GM12878 (cell line): ENCODE data around the gene COMMD7. TPM values are rescaled to one million over a fixed set of nuclear protein-coding genes. Genes with fewer than 3 reads are reported as not detected.

Experiments
- ATAC-seq: fragments of 200-7000 bp; cut with Tn5 transposase; 3 replicates; pipeline ENCODE4 v1.9.1; 2020; ENCODE audit warnings: mild to moderate bottlenecking, moderate library complexity
- BruUV-seq: library from RNA; stranded (reverse); fragments of 400-500 nt; replicated peaks from 2 replicates; lab custom pipeline; 2021; lab: Mats Ljungman, UMichigan
- CTCF ChIA-PET: fragments of 300-600 bp; sonication (Branson Sonifier 250); formaldehyde crosslinking; extraction: SDS; loops from one replicate; lab custom pipeline; 2021; ENCODE audit warnings: inconsistent platforms; lab: Yijun Ruan, JAX
- POLR2A ChIA-PET: fragments of 350-600 bp; formaldehyde crosslinking; extraction: SDS; loops from one replicate; lab custom pipeline; 2021; ENCODE audit warnings: inconsistent platforms; lab: Charles Lee
- RAD21 ChIA-PET: fragments of 300-600 bp; sonication (Branson Sonifier 250); formaldehyde crosslinking; loops from one replicate; lab custom pipeline; 2023; ENCODE audit warnings: antibody characterized with exemption; ENCODE audit not compliant: unreplicated experiment; lab: Charles Lee
- SMC1A ChIA-PET: fragments of 300-600 bp; sonication (Branson Sonifier 250); formaldehyde crosslinking; loops from one replicate; lab custom pipeline; 2023; ENCODE audit not compliant: unreplicated experiment, uncharacterized antibody; lab: Charles Lee
- DNase-seq: peaks from one replicate; pipeline ENCODE4 v3.0.0-alpha.2; 2011; ENCODE audit warnings: low read depth, low spot score
- FAIRE-seq: peaks from 3 replicates; lab custom pipeline; 2011; peaks lifted over from hg19 to GRCh38; lab: Jason Lieb, UNC
- H2AFZ ChIP-seq: 2 replicates; pipeline ENCODE4 v1.6.0; 2011; ENCODE audit warnings: low read depth, low read length, control low read depth; ENCODE audit not compliant: control insufficient read depth
- H3K27ac ChIP-seq: 2 replicates; pipeline ENCODE4 v1.5.1; 2011; ENCODE audit warnings: control low read depth; ENCODE audit not compliant: control insufficient read depth, insufficient read depth
- H3K27me3 ChIP-seq, 2 experiments: replicated peaks in 1 of 2; 2 replicates each; pipeline versions ENCODE4 v1.6.0 to v1.6.1; 2011; ENCODE audit warnings: low read length in 1 of 2; ENCODE audit not compliant: control insufficient read depth in 2 of 2, insufficient read depth in 2 of 2
- H3K36me3 ChIP-seq, 2 experiments: 2 replicates each; pipeline ENCODE4 v1.5.1; 2011; ENCODE audit warnings: low read length in 1 of 2; ENCODE audit not compliant: control insufficient read depth in 2 of 2, insufficient read depth in 2 of 2
- H3K4me1 ChIP-seq: 2 replicates; pipeline ENCODE4 v1.6.1; 2011; ENCODE audit warnings: mild to moderate bottlenecking, low read length, moderate library complexity, mixed read lengths; ENCODE audit not compliant: control insufficient read depth, insufficient read depth
- H3K4me2 ChIP-seq: 2 replicates; pipeline ENCODE4 v1.6.0; 2011; ENCODE audit warnings: control low read depth; ENCODE audit not compliant: control insufficient read depth, insufficient read depth
- H3K4me3 ChIP-seq: fragments of 200-600 bp; sonication (generic); 2 replicates; pipeline ENCODE4 v1.5.1; 2016
- H3K79me2 ChIP-seq: 2 replicates; pipeline ENCODE4 v1.6.0; 2011; ENCODE audit warnings: low read length; ENCODE audit not compliant: control insufficient read depth, insufficient read depth
- H3K9ac ChIP-seq: 2 replicates; pipeline ENCODE4 v1.8.0; 2011; ENCODE audit warnings: low read length, control low read depth, mixed read lengths; ENCODE audit not compliant: control insufficient read depth, insufficient read depth
- H3K9me3 ChIP-seq: replicated peaks from 3 replicates; pipeline ENCODE4 v1.5.1; 2011; ENCODE audit warnings: mild to moderate bottlenecking, low read length; ENCODE audit not compliant: control insufficient read depth, insufficient read depth
- H4K20me1 ChIP-seq: 2 replicates; pipeline ENCODE4 v1.6.0; 2011; ENCODE audit not compliant: control insufficient read depth, insufficient read depth
- BACH1 ChIP-seq: fragments of 450-650 bp; IDR thresholded peaks from 2 replicates; pipeline ENCODE4 v1.6.1; 2017; ENCODE audit warnings: mild to moderate bottlenecking, borderline replicate concordance
- BCL11A ChIP-seq: IDR thresholded peaks from 2 replicates; pipeline ENCODE4 v1.6.1; 2011; ENCODE audit warnings: low read depth, low read length
- BHLHE40 ChIP-seq, 2 experiments: fragments of 450-650 bp in 1 of 2; IDR thresholded peaks; 2 replicates each; pipeline ENCODE4 v1.6.1; 2011 to 2017; ENCODE audit warnings: low read depth in 2 of 2, borderline replicate concordance in 1 of 2, improper control_type of control experiment in 1 of 2, low read length in 1 of 2, mild to moderate bottlenecking in 1 of 2
- CHD2 ChIP-seq: IDR thresholded peaks from 2 replicates; pipeline ENCODE4 v1.6.1; 2011; ENCODE audit warnings: low read depth, low read length, improper control_type of control experiment, borderline replicate concordance
- HCFC1 ChIP-seq: fragments of 150-350 bp; IDR thresholded peaks from 2 replicates; pipeline ENCODE4 v1.6.1; 2014; ENCODE audit warnings: low read length
- KLF5 ChIP-seq: fragments of 450-650 bp; IDR thresholded peaks from 2 replicates; pipeline ENCODE4 v1.6.1; 2014; ENCODE audit warnings: mild to moderate bottlenecking; ENCODE audit not compliant: partially characterized antibody
- NFXL1 ChIP-seq: fragments of 450-650 bp; IDR thresholded peaks from 2 replicates; pipeline ENCODE4 v1.6.1; 2017; ENCODE audit warnings: antibody characterized with exemption, mild to moderate bottlenecking, borderline replicate concordance
- NRF1 ChIP-seq: conservative IDR thresholded peaks from 2 replicates; pipeline ENCODE4 v1.6.1; 2011; ENCODE audit warnings: mild to moderate bottlenecking, low read depth, low read length, improper control_type of control experiment
- SREBF1 ChIP-seq: IDR thresholded peaks from 2 replicates; pipeline ENCODE4 v1.6.1; 2012; ENCODE audit warnings: mild to moderate bottlenecking, low read length
- SUPT20H ChIP-seq: IDR thresholded peaks from 2 replicates; pipeline ENCODE4 v1.6.1; 2011; ENCODE audit warnings: low read depth, mild to moderate bottlenecking, low read length, moderate library complexity, borderline replicate concordance; ENCODE audit not compliant: control insufficient read depth
- TCF3 ChIP-seq: IDR thresholded peaks from 2 replicates; pipeline ENCODE4 v1.6.1; 2012; ENCODE audit warnings: low read depth, mild to moderate bottlenecking, low read length, borderline replicate concordance; ENCODE audit not compliant: insufficient read depth
- WGBS: methylation state at CpG from one replicate; pipeline ENCODE4 v1.1.6; 2016; ENCODE audit warnings: low lambda C conversion rate; ENCODE audit not compliant: insufficient replicate concordance, insufficient coverage; ENCODE audit errors: missing lambda C conversion rate; 5-methylcytosine and 5-hydroxymethylcytosine counted together
- in situ Hi-C: fragments of 300-500 bp; cut with MboI; formaldehyde crosslinking; loops from 9 replicates; pipeline ENCODE4 v1.14.3; 2018; ENCODE audit warnings: mixed read lengths
- intact Hi-C: fragments of 100-400 bp; cut with micrococcal nuclease; formaldehyde crosslinking; loops from one replicate; pipeline ENCODE4 v1.14.2; 2022; ENCODE audit not compliant: unreplicated experiment
- polyA plus RNA-seq, 11 experiments: library from polyadenylated mRNA; depleted of rRNA in 4 of 11; unstranded in 6 of 11; stranded (reverse) in 5 of 11; fragments of >200 nt; fragmentation: Nextera tagmentation in 4 of 11; fragmentation: Illumina TruSeq in 1 of 11; extraction: Ambion mirVana in 4 of 11; extraction: Trizol in 1 of 11; gene quantifications; 1 replicate in 1 of 11; 2 replicates in 10 of 11; pipeline versions ENCODE4 v1.2.1 to v1.2.3, GENCODE V29; 2011 to 2016; ENCODE audit warnings: inconsistent platforms in 2 of 11, missing spikeins in 2 of 11, low read depth in 1 of 11
- total RNA-seq, 4 experiments: library from RNA; depleted of rRNA in 3 of 4; stranded (reverse); fragments of >200 nt in 3 of 4; fragmentation: Illumina TruSeq in 1 of 4; extraction: Trizol in 1 of 4; gene quantifications; 2 replicates each; pipeline versions ENCODE4 v1.2.1 to v1.2.3, GENCODE V29; 2013 to 2021
- TF ChIP-seq, protein P1 (sequence below): fragments of 150-350 bp; IDR thresholded peaks from 2 replicates; pipeline ENCODE4 v1.6.1; 2016; ENCODE audit warnings: low read depth, low read length
- TF ChIP-seq, protein P2 (sequence below): IDR thresholded peaks from 2 replicates; pipeline ENCODE4 v1.6.1; 2012; ENCODE audit warnings: low read depth, low read length, improper control_type of control experiment

The COMMD7 gene
- total and polyA plus RNA-seq, 10 of the 15 experiments (the other 5 are each of a cell fraction or from before 2014, with no cell fraction given): 9.1 to 61.0 (median 27.7) TPM

DNA sequence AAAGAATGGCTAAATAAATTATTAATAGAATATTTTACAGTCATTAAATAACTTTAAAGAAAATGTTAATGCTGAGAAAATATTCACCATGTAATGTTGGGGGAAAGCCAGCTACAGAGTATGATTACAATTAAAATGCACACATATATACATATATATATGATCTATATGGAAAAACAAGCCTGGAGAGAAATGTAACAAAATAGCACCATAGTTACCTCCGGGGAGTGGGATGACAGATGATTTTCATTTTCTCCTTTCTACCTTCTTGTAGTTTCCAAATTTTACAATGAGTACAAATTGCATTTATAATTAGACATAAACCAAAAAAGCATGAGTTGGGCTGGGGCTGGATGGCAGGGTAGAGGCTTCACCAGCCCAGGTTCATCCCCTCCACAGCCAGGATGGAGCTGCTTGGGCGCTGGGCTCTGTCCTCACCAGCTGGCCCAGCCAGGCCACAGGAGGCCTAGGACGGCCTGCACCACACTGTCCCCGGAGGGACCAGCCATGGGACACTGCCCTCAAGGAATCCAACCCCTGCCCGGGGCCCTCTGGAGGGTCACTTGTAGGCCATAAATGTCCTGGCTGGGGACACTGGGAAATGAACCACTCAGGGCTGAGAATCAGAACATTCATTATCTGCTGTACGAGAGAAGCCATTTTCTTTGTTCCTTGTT lies 79.8 kb downstream of the COMMD7 start (continued):
- TF ChIP-seq, protein P1, sequence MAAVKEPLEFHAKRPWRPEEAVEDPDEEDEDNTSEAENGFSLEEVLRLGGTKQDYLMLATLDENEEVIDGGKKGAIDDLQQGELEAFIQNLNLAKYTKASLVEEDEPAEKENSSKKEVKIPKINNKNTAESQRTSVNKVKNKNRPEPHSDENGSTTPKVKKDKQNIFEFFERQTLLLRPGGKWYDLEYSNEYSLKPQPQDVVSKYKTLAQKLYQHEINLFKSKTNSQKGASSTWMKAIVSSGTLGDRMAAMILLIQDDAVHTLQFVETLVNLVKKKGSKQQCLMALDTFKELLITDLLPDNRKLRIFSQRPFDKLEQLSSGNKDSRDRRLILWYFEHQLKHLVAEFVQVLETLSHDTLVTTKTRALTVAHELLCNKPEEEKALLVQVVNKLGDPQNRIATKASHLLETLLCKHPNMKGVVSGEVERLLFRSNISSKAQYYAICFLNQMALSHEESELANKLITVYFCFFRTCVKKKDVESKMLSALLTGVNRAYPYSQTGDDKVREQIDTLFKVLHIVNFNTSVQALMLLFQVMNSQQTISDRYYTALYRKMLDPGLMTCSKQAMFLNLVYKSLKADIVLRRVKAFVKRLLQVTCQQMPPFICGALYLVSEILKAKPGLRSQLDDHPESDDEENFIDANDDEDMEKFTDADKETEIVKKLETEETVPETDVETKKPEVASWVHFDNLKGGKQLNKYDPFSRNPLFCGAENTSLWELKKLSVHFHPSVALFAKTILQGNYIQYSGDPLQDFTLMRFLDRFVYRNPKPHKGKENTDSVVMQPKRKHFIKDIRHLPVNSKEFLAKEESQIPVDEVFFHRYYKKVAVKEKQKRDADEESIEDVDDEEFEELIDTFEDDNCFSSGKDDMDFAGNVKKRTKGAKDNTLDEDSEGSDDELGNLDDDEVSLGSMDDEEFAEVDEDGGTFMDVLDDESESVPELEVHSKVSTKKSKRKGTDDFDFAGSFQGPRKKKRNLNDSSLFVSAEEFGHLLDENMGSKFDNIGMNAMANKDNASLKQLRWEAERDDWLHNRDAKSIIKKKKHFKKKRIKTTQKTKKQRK: no peak
- TF ChIP-seq, all 136 proteins: peak for 0

DNA sequence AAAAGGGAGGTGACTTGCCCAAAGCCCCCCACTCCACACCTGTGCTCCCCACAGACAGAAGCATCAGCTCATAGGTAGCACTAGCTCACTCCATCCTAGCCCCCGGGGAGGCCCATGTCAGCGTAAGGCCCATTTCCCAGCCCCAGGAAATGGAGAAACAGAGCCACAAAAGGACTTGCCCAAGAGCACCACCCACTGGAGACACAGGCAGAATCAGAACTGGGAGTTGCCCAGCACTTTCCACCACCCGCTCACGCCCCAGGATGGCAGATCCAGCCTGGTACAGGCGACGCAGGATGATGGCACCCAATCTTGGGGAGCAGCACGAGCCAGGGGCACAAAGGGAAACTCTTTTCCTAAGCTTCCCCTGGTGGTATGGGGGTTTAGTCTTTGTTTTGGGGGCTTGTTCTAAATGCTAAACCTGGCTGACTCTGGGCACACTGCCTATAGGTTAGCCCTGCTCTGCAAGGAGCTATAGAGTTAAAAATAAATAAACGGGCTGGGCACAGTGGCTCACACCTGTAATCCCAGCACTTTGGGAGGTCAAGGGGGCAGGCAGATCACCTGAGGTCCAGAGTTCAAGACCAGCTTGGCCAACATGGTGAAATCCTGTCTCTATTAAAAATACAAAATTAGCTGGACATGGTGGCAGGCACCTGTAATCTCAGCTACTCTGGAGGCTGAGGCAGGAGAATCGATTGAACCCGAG lies 81.3 kb downstream of the COMMD7 start:
- H3K79me2 ChIP-seq: no peaks in the 10 kb centered on the region
- ChIA-PET SMC1A (interaction anchor here (1.0 to 1.5 kb wide), 2 partner anchors 10 to 11 kb away, joined by 3 read pairs; no protein-coding TSS in a partner anchor), CTCF (interaction anchor here (1.1 to 1.7 kb wide), 2 partner anchors 12 to 116 kb away, joined by 5 read pairs; partner anchors contain the start of gene C20orf203), RAD21 (interaction anchor here (0.7 to 1.1 kb wide), 2 partner anchors 9 to 373 kb away, joined by 3 to 5 read pairs; no protein-coding TSS in a partner anchor), POLR2A (interaction anchor here (0.7 kb wide), 1 partner anchor 130 kb away, joined by 5 read pairs; no protein-coding TSS in a partner anchor)
- ATAC-seq (no peak), FAIRE-seq (no peak), DNase-seq (no peak)
- intact Hi-C loops (no loop called here), in situ Hi-C loops (no loop called here)
- no peak overlapping the region for H3K9ac ChIP-seq
- H2AFZ ChIP-seq: no peak overlapping the region
- peaks cover 6% of the 10 kb centered on the region for H3K4me1 ChIP-seq
- no peak overlapping the region for H3K27ac ChIP-seq
- H3K27me3 ChIP-seq: no peaks in the 10 kb centered on the region
- no peak overlapping the region for H3K4me3 ChIP-seq
- no peak for TF ChIP-seq KLF5
- TF ChIP-seq, protein P2, sequence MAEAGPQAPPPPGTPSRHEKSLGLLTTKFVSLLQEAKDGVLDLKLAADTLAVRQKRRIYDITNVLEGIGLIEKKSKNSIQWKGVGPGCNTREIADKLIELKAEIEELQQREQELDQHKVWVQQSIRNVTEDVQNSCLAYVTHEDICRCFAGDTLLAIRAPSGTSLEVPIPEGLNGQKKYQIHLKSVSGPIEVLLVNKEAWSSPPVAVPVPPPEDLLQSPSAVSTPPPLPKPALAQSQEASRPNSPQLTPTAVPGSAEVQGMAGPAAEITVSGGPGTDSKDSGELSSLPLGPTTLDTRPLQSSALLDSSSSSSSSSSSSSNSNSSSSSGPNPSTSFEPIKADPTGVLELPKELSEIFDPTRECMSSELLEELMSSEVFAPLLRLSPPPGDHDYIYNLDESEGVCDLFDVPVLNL: no peak
- TF ChIP-seq BHLHE40 (IDR thresholded peaks at IDR 0.05; ENCODE audit: borderline replicate concordance in 1 of 2, low read depth in 2 of 2, low read length in 1 of 2): no peak
- no peak for TF ChIP-seq CHD2
- no peak for TF ChIP-seq BCL11A
- TF ChIP-seq SREBF1: no peak
- no peak for TF ChIP-seq BACH1
- TF ChIP-seq HCFC1: no peak
- TF ChIP-seq SUPT20H: no peak
- TF ChIP-seq NRF1: no peak
- no peak for TF ChIP-seq NFXL1
- TF ChIP-seq TCF3: no peak
- H3K36me3 ChIP-seq: no peaks in the 10 kb centered on the region
- no TSS peak for BruUV-seq
- peaks cover 3% of the 10 kb centered on the region; the same call in 1 of the 3 replicates for H3K9me3 ChIP-seq
- WGBS: 72% methylated on average over 10 of the region's 10 CpGs
- no peak overlapping the region for H3K4me2 ChIP-seq
- no peaks in the 10 kb centered on the region for H4K20me1 ChIP-seq
